Naive B cell (primary cell): ENCODE measurements around the gene CSF1. TPM values are rescaled to one million over a fixed set of nuclear protein-coding genes. Genes with fewer than 3 reads are reported as not detected.
"Not testable (repeated sequence)": the region's sequence is repeated elsewhere in the genome, so short reads cannot be mapped to it uniquely, and the experiment has no call there.

Source experiments
- ATAC-seq, 2 donors: fragments of 150-1000 bp; cut with Tn5 transposase; 2 replicates each; pipeline ENCODE4 v1.10.0; 2021; ENCODE audit warnings: low read depth in 2 of 2, mild to moderate bottlenecking in 2 of 2, moderate library complexity in 2 of 2
- DNase-seq: peaks from one replicate; pipeline ENCODE4 v3.0.0; 2022
- H3K27ac Mint-ChIP-seq, 6 donors: one replicate each; pipeline ENCODE4 v1.8.0; 2020 to 2022; ENCODE audit warnings: mild to moderate bottlenecking in 6 of 6, mixed read lengths in 6 of 6, moderate library complexity in 5 of 6, inconsistent platforms in 2 of 6
- H3K27me3 Mint-ChIP-seq, 3 donors: one replicate each; pipeline ENCODE4 v1.8.0; 2021 to 2022; ENCODE audit warnings: mixed read lengths in 3 of 3, mild to moderate bottlenecking in 1 of 3
- H3K36me3 Mint-ChIP-seq, 2 donors: one replicate each; pipeline ENCODE4 v1.8.0; 2020 to 2022; ENCODE audit warnings: mixed read lengths in 2 of 2, inconsistent platforms in 1 of 2, mild to moderate bottlenecking in 1 of 2
- H3K4me1 Mint-ChIP-seq, 3 donors: one replicate each; pipeline ENCODE4 v1.8.0; 2020 to 2022; ENCODE audit warnings: mixed read lengths in 3 of 3, inconsistent platforms in 1 of 3, mild to moderate bottlenecking in 1 of 3, moderate library complexity in 1 of 3
- H3K4me3 Mint-ChIP-seq, 8 donors: one replicate each; pipeline ENCODE4 v1.8.0; 2020 to 2022; ENCODE audit warnings: mild to moderate bottlenecking in 8 of 8, mixed read lengths in 8 of 8, moderate library complexity in 8 of 8, inconsistent platforms in 2 of 8
- H3K9me3 Mint-ChIP-seq, 7 donors: one replicate each; pipeline ENCODE4 v1.8.0; 2020 to 2022; ENCODE audit warnings: mixed read lengths in 7 of 7, mild to moderate bottlenecking in 5 of 7, inconsistent platforms in 2 of 7, moderate library complexity in 1 of 7
- polyA plus RNA-seq, 6 donors: library from polyadenylated mRNA; unstranded; fragments of 300-500 nt; fragmentation: Illumina TruSeq; gene quantifications; one replicate each; pipeline ENCODE4 v1.2.3, GENCODE V29; 2021; ENCODE audit warnings: low read depth in 6 of 6

Gene CSF1
- polyA plus RNA-seq, 6 donors from 2014 or later: 0.23 to 0.60 (median 0.43) TPM; not detected in 3

GRCh38 chr1:109951501-109951900 is 40.9 kb downstream of the CSF1 start:
- ATAC-seq, H3K9me3 Mint-ChIP-seq, H3K27ac Mint-ChIP-seq, H3K27me3 Mint-ChIP-seq, H3K36me3 Mint-ChIP-seq, DNase-seq, H3K4me3 Mint-ChIP-seq, H3K4me1 Mint-ChIP-seq: not testable (repeated sequence)

DNA sequence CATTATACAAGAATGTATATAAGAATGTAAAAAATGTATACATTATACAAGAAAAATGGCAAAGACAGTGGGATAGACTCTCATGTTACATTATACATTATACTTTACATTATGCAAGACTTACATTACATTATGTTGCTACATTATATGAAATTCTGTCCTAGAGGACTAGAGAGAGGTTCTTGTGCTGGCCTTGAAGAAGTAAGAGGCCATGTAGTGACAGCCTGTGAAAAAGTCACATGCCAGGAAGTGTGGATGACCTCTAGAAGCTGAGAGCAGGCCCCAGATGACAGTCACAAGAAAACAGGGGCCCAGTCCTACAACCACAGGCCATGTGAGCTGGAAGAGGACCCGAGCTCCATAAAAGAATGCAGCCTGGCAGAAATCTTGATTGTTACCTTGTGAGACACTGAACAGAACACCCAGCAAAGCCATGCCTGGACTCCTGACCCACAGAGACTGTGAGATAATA is 43.4 kb downstream of the CSF1 start:
- H3K27me3 Mint-ChIP-seq: peaks cover 6 to 13% (median 13%) of the 10 kb centered on the region in 3 donors
- DNase-seq (no peak), ATAC-seq (no peak)
- no peak overlapping the region for H3K4me3 Mint-ChIP-seq
- peaks cover 0 to 3% (median 0%) of the 10 kb centered on the region in 7 donors for H3K9me3 Mint-ChIP-seq
- no peaks in the 10 kb centered on the region for H3K4me1 Mint-ChIP-seq
- H3K36me3 Mint-ChIP-seq: no peaks in the 10 kb centered on the region
- no peak overlapping the region for H3K27ac Mint-ChIP-seq

DNA sequence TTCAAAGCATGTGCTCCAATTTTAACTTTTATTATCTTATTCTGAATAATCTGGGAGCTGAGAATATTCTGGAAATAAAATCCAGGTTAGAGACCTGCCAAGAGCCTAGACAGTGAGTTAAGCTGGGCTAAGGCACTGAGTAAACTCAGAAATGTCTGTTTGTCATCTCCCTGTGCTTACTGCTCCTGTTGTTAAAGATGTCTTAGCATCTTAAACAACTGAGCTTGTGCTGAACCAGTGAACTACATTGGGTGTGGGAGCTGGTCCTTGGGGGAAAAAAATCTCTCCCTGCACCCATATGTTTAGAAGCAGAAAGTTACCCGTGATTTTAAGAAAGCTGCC is 49.0 kb downstream of the CSF1 start:
- H3K27ac Mint-ChIP-seq: no peak overlapping the region
- H3K36me3 Mint-ChIP-seq: no peaks in the 10 kb centered on the region
- ATAC-seq: no peak
- H3K27me3 Mint-ChIP-seq: peaks cover 33 to 42% (median 36%) of the 10 kb centered on the region in 3 donors
- no peak for DNase-seq
- H3K4me1 Mint-ChIP-seq: no peaks in the 10 kb centered on the region
- H3K4me3 Mint-ChIP-seq: no peak overlapping the region
- peaks cover 0 to 3% (median 0%) of the 10 kb centered on the region in 7 donors for H3K9me3 Mint-ChIP-seq

DNA sequence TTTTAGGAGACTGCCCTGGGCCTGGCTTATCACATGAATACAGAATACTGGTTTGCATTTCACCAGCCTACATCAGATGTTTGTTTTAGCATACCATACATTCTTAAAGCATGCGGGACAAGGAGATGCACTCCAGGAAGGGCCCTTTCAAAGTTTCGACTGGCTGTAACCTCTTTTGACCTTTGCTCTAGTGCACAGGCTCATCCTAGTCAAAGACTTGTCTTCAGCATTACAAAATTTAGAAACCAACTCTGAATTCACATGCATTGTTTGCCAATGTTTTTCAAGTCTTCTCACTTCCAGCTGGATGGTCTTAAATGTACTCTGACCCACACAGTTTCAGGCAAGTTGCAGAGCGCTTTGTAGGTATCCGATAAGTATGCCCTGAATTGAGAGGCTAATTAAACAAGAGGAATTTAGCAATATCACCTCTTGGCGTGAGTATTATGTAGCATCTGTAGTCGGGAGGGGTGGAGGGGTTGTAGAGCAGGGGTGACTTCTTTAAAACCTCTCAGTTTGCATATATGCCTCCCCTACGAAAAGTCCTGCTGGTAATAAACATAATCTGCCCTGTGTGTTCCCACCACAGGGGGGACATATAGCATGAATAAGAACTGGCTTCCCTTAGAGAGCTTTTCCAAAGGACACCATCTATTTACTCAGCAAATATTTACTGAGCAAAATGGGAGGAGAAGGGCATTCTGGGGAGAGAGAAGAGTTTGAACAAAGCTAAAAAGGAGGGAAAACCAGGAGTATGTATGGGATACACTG is 49.5 kb downstream of the CSF1 start:
- DNase-seq (no peak), ATAC-seq (no peak)
- H3K4me1 Mint-ChIP-seq: no peaks in the 10 kb centered on the region
- H3K4me3 Mint-ChIP-seq: no peak overlapping the region
- no peaks in the 10 kb centered on the region for H3K36me3 Mint-ChIP-seq
- H3K27ac Mint-ChIP-seq: no peak overlapping the region
- H3K9me3 Mint-ChIP-seq: peaks cover 0 to 3% (median 0%) of the 10 kb centered on the region in 7 donors
- peaks cover 34 to 42% (median 40%) of the 10 kb centered on the region in 3 donors for H3K27me3 Mint-ChIP-seq

GRCh38 chr1:109960745-109961094 is 50.1 kb downstream of the CSF1 start:
- H3K27ac Mint-ChIP-seq: no peak overlapping the region
- no peaks in the 10 kb centered on the region for H3K36me3 Mint-ChIP-seq
- ATAC-seq: no peak

DNA sequence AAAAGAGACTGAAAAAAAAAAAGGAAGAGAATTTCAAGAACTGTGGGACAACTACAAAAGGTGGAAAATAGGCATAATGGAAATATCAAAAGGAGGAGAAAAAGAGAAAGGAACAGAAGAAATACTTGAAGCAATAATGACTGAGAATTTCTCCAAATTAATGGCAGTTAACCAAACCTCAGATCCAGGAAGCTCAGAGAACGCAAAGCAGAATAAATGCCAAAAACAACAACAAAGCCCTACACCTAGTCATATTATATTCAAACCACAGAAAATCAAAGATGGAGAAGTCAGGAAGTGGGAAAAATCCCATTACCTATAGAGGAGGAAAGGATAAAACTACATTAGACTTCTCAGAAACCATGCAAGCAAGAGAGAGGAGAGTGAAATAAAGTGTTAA is 53.2 kb downstream of the CSF1 start:
- H3K27ac Mint-ChIP-seq: peak overlapping the region in 1 of 6 donors; percentile 79
- DNase-seq (no peak), ATAC-seq (no peak)
- no peaks in the 10 kb centered on the region for H3K36me3 Mint-ChIP-seq
- H3K9me3 Mint-ChIP-seq: peaks cover 0 to 6% (median 3%) of the 10 kb centered on the region in 7 donors
- H3K4me3 Mint-ChIP-seq: peak overlapping the region in 1 of 8 donors; percentile 31
- H3K27me3 Mint-ChIP-seq: peaks cover 24 to 37% (median 28%) of the 10 kb centered on the region in 3 donors
- no peaks in the 10 kb centered on the region for H3K4me1 Mint-ChIP-seq

More at GRCh38 chr1:109960745-109961094, 50.1 kb downstream of the CSF1 start:
- no peaks in the 10 kb centered on the region for H3K4me1 Mint-ChIP-seq
- H3K9me3 Mint-ChIP-seq: peaks cover 0 to 6% (median 3%) of the 10 kb centered on the region in 7 donors
- no peak overlapping the region for H3K4me3 Mint-ChIP-seq
- no peak for DNase-seq
- peaks cover 37 to 43% (median 42%) of the 10 kb centered on the region in 3 donors for H3K27me3 Mint-ChIP-seq

GRCh38 chr1:109969146-109969829 is 58.6 kb downstream of the CSF1 start:
- peak; percentile 82 to 85 for ATAC-seq
- Mint-ChIP-seq H3K36me3 (no peaks in the 10 kb centered on the region), H3K27me3 (peaks cover 0 to 7% (median 6%) of the 10 kb centered on the region in 3 donors)

DNA sequence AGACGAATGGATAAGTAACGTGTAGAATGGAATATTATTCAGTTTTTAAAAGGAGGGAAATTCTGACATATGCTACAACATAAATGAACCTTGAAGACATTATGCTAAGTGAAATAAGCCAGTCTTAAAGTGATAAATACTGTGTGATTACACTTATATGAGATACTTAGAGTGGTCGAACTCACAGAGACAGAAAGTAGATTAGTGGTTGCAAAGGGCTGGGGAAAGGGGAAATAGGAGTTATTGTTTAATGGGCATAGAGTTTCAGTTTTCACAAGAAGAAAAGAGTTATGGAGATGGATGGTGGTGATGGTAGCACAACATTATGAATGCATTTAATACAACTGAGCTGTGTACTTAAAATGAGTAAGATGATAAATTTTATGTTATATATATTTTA is 59.3 kb downstream of the CSF1 start:
- Mint-ChIP-seq H3K4me3 (no peak overlapping the region), H3K36me3 (no peaks in the 10 kb centered on the region), H3K27ac (no peak overlapping the region), H3K4me1 (no peaks in the 10 kb centered on the region), H3K27me3 (peaks cover 0 to 8% (median 6%) of the 10 kb centered on the region in 3 donors), H3K9me3 (peaks cover 0 to 10% (median 6%) of the 10 kb centered on the region in 7 donors)
- DNase-seq (no peak), ATAC-seq (no peak)

More at GRCh38 chr1:109969146-109969829, 58.6 kb downstream of the CSF1 start:
- Mint-ChIP-seq H3K27ac (no peak overlapping the region), H3K4me3 (no peak overlapping the region), H3K9me3 (peaks cover 0 to 10% (median 6%) of the 10 kb centered on the region in 7 donors), H3K4me1 (no peaks in the 10 kb centered on the region)
- no peak for DNase-seq

DNA sequence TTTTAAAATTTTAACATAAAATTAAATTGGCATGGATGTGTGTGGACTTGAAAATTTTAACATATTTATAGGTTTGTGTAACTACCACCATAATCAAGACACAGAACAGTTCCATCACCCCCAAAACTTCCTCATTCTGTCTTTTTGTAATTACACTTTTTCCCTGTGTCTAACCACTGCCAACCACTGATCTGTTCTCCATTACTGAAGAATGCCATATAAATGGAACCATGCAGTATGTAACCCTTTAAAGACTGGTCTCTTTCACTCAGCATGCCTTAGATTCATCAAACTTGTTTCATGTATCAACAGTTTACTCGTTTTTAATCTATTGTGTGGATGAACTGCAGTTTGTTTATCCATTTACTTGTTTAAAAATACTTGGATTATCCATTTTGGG is 60.9 kb downstream of the CSF1 start:
- no peaks in the 10 kb centered on the region for H3K4me1 Mint-ChIP-seq
- H3K4me3 Mint-ChIP-seq: no peak overlapping the region
- peaks cover 4 to 7% (median 7%) of the 10 kb centered on the region in 3 donors for H3K27me3 Mint-ChIP-seq
- H3K36me3 Mint-ChIP-seq: no peaks in the 10 kb centered on the region
- no peak for ATAC-seq
- peaks cover 0 to 6% (median 0%) of the 10 kb centered on the region in 7 donors for H3K9me3 Mint-ChIP-seq
- no peak for DNase-seq
- H3K27ac Mint-ChIP-seq: no peak overlapping the region

DNA sequence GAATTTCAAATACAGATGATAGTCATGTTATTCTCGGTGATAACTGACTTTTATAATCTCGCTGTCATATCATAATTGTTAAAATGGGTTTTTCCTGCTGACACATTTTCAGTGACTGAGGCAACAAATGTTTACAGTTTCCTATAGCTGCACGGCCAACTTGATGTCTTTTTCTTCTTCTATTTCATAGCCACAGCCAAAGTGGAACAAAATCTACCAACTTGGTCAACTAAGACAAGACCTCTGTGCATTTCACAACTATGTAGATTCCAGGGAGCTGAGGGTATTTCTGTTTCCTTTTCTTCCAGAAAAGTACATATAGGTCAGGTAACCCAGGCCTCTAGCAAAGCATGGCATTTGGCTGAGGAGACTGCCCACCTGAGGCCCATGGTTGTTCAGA is 63.5 kb downstream of the CSF1 start:
- Mint-ChIP-seq H3K4me1 (no peaks in the 10 kb centered on the region), H3K4me3 (no peak overlapping the region), H3K36me3 (no peaks in the 10 kb centered on the region), H3K27me3 (peaks cover 8 to 26% (median 24%) of the 10 kb centered on the region in 3 donors), H3K27ac (no peak overlapping the region), H3K9me3 (peaks cover 0 to 6% (median 0%) of the 10 kb centered on the region in 7 donors)
- DNase-seq (no peak), ATAC-seq (no peak)

DNA sequence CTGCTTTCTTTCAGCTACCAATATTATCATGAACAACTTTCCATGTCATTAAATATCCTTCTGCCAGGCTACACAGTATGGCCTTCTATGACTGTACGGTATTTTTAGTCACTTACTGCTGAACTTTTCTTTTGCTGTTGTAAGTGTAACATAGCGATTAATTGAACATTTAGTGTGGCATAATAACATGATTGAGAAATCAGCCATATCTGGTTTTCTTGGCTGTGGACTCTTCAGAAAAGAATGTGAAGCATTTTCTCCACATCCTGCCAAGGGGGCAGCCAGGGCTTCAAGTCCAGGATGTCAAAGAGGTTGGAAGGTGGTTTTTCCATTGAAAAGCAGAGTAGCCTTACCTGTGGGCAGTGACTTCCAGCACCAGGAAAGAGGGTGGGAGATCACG is 65.1 kb downstream of the CSF1 start:
- Mint-ChIP-seq H3K27ac (no peak overlapping the region), H3K9me3 (no peaks in the 10 kb centered on the region), H3K4me1 (no peaks in the 10 kb centered on the region), H3K36me3 (no peaks in the 10 kb centered on the region), H3K4me3 (no peak overlapping the region), H3K27me3 (peaks cover 15 to 35% (median 32%) of the 10 kb centered on the region in 3 donors)
- no peak for DNase-seq
- ATAC-seq: no peak

GRCh38 chr1:109976762-109977161 is 66.1 kb downstream of the CSF1 start:
- H3K4me1 Mint-ChIP-seq: no peaks in the 10 kb centered on the region
- no peak overlapping the region for H3K4me3 Mint-ChIP-seq
- H3K9me3 Mint-ChIP-seq: no peaks in the 10 kb centered on the region
- no peak for DNase-seq
- H3K27me3 Mint-ChIP-seq: peaks cover 15 to 35% (median 32%) of the 10 kb centered on the region in 3 donors
- H3K36me3 Mint-ChIP-seq: no peaks in the 10 kb centered on the region
- no peak for ATAC-seq
- H3K27ac Mint-ChIP-seq: no peak overlapping the region

- DNase-seq (no peak), ATAC-seq (no peak)
- H3K27ac Mint-ChIP-seq: no peak overlapping the region
- no peaks in the 10 kb centered on the region for H3K9me3 Mint-ChIP-seq
- peaks cover 15 to 35% (median 32%) of the 10 kb centered on the region in 3 donors for H3K27me3 Mint-ChIP-seq
- H3K4me1 Mint-ChIP-seq: no peaks in the 10 kb centered on the region
- H3K4me3 Mint-ChIP-seq: no peak overlapping the region
- H3K36me3 Mint-ChIP-seq: no peaks in the 10 kb centered on the region
These were observed 66.6 kb downstream of the CSF1 start for GRCh38 chr1:109977225-109977624.
